ENCODE results near the gene UNC13C. TPM values are rescaled to one million over a fixed set of nuclear protein-coding genes. Genes with fewer than 3 reads are reported as not detected.

The UNC13C gene
- total and polyA plus RNA-seq, 10 of the 15 experiments (the other 5 are each of a cell fraction or from before 2014, with no cell fraction given) = 9.9 to 81.3 (median 25.0) TPM

DNA sequence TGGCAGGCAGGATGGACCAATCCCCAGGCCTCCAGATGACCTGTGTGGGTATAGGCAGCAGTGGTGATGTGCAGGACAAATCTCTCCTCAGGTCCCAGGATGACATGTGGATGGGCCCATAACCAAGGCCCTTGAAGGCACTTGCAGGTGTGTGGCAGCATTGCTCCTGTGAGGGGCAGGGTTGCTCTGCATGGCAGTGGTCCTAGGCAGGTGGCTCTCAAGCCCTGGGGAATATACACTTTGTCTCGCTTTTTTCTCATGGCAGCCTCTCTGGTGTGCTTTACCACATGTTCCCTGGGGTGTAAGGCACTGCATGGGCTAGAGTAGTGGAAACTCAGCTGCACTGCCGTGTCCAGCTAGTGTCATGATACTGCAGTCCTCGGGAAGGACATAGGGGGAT, 503.6 kb downstream of the UNC13C start:
- no peaks in the 10 kb centered on the region for H3K36me3 ChIP-seq (ENCODE audit: control insufficient read depth in 2 of 2, insufficient read depth in 2 of 2, low read length in 1 of 2)
- in situ Hi-C loops (cut with MboI) (no loop called here), intact Hi-C loops (cut with micrococcal nuclease; ENCODE audit: unreplicated experiment) (no loop called here)
- H2AFZ ChIP-seq (ENCODE audit: control insufficient read depth, low read depth, low read length) = no peak overlapping the region
- ATAC-seq = peak; percentile 80
- POLR2A ChIA-PET = interaction anchor here (0.6 to 1.9 kb wide), 2 partner anchors 11 to 115 kb away, joined by 3 to 5 read pairs; no protein-coding TSS in a partner anchor
- 0% methylated on average over 3 of the region's 3 CpGs for WGBS (ENCODE audit: insufficient coverage, insufficient replicate concordance, low lambda C conversion rate, missing lambda C conversion rate)
- H3K79me2 ChIP-seq (ENCODE audit: control insufficient read depth, insufficient read depth, low read length) = no peaks in the 10 kb centered on the region
- H3K9me3 ChIP-seq (replicated peaks; ENCODE audit: control insufficient read depth, insufficient read depth, low read length) = no peaks in the 10 kb centered on the region; the same call in 2 of the 3 replicates
- SMC1A ChIA-PET (ENCODE audit: uncharacterized antibody, unreplicated experiment) = interaction anchor here (0.6 to 3.4 kb wide), 17 partner anchors 10 to 626 kb away, joined by 3 to 19 read pairs (median 6); no protein-coding TSS in a partner anchor
- no peak overlapping the region for H3K9ac ChIP-seq (ENCODE audit: control insufficient read depth, insufficient read depth, low read length)
- no peak overlapping the region for H3K27ac ChIP-seq (ENCODE audit: control insufficient read depth, insufficient read depth)
- FAIRE-seq = no peak
- RAD21 ChIA-PET (ENCODE audit: unreplicated experiment) = interaction anchor here (0.6 to 2.1 kb wide), 10 partner anchors 23 to 479 kb away, joined by 3 to 14 read pairs (median 4); no protein-coding TSS in a partner anchor
- no peaks in the 10 kb centered on the region for H3K4me1 ChIP-seq (ENCODE audit: control insufficient read depth, insufficient read depth, low read length)
- no TSS peak for BruUV-seq (replicated peaks)
- H4K20me1 ChIP-seq (ENCODE audit: control insufficient read depth, insufficient read depth) = no peaks in the 10 kb centered on the region
- no peak overlapping the region for H3K4me3 ChIP-seq
- CTCF ChIA-PET = interaction anchor here (0.6 to 2.0 kb wide), 8 partner anchors 12 to 628 kb away, joined by 3 to 7 read pairs (median 4); no protein-coding TSS in a partner anchor
- DNase-seq (ENCODE audit: low read depth, low spot score) = no peak
- H3K27me3 ChIP-seq (replicated peaks in 1 of 2; ENCODE audit: control insufficient read depth in 2 of 2, insufficient read depth in 2 of 2, low read length in 1 of 2) = no peaks in the 10 kb centered on the region
- H3K4me2 ChIP-seq (ENCODE audit: control insufficient read depth, insufficient read depth) = no peak overlapping the region
- TF ChIP-seq BRCA1 (IDR thresholded peaks at IDR 0.05; ENCODE audit: low read depth, low read length) = no peak
- TF ChIP-seq NR2C1 (IDR thresholded peaks at IDR 0.05) = no peak
- TF ChIP-seq EZH2 (IDR thresholded peaks at IDR 0.05; ENCODE audit: borderline replicate concordance, control insufficient read depth, low read depth, low read length) = no peak
- no peak for TF ChIP-seq HCFC1 (IDR thresholded peaks at IDR 0.05; ENCODE audit: low read length)
- no peak for TF ChIP-seq ZNF24 (IDR thresholded peaks at IDR 0.05)
- no peak for TF ChIP-seq SMAD5 (IDR thresholded peaks at IDR 0.05; ENCODE audit: low read depth)
- TF ChIP-seq RAD21 (IDR thresholded peaks at IDR 0.05; ENCODE audit: insufficient read depth, low read depth, low read length) = peak; percentile 35
- peak; percentile 88 for TF ChIP-seq MEF2B (IDR thresholded peaks at IDR 0.05; ENCODE audit: partially characterized antibody, poor library complexity, severe bottlenecking)
- no peak for TF ChIP-seq CUX1 (IDR thresholded peaks at IDR 0.05; ENCODE audit: insufficient replicate concordance, low read depth, low read length)
- TF ChIP-seq ZNF384 (IDR thresholded peaks at IDR 0.05; ENCODE audit: borderline replicate concordance, low read depth, low read length) = no peak
- no peak for TF ChIP-seq KAT2A (conservative IDR thresholded peaks at IDR 0.05; ENCODE audit: control insufficient read depth, low read depth, low read length)
- no peak for TF ChIP-seq ZNF217 (IDR thresholded peaks at IDR 0.05)
- 0 out of 2 replicates have a peak, but pooled peaks have one; percentile 25 for TF ChIP-seq ZNF687 (IDR thresholded peaks at IDR 0.05)
- TF ChIP-seq NFYA (IDR thresholded peaks at IDR 0.05; ENCODE audit: borderline replicate concordance, low read depth, low read length) = no peak
- TF ChIP-seq ETV6 (conservative IDR thresholded peaks at IDR 0.05 in 1 of 2, IDR thresholded peaks at IDR 0.05 in 1 of 2; ENCODE audit: borderline replicate concordance in 1 of 2, low read depth in 1 of 2) = no peak

All from GM12878 (cell line).